Measurements from ENCODE around the gene LNPEP.

Gene LNPEP

GRCh38 chr5:96911139-96911538, 24.7 kb upstream of the LNPEP start:
- TF ChIP-seq CTCF (IDR thresholded peaks at IDR 0.05; ENCODE audit: low read depth, low read length) = no peak
- H3K27me3 ChIP-seq = no peaks in the 10 kb centered on the region
- H3K9me3 ChIP-seq = no peaks in the 10 kb centered on the region
- no peak for DNase-seq
- no peaks in the 10 kb centered on the region for H3K4me1 ChIP-seq
- no peaks in the 10 kb centered on the region for H3K36me3 ChIP-seq
- H3K4me3 ChIP-seq (ENCODE audit: low read depth, low read length) = no peak overlapping the region

- Histone ChIP-seq H3K9me3 (no peaks in the 10 kb centered on the region), H3K4me1 (no peaks in the 10 kb centered on the region), H3K4me3 (ENCODE audit: low read depth, low read length) (no peak overlapping the region), H3K27me3 (no peaks in the 10 kb centered on the region), H3K36me3 (no peaks in the 10 kb centered on the region)
- no peak for TF ChIP-seq CTCF (IDR thresholded peaks at IDR 0.05; ENCODE audit: low read depth, low read length)
- DNase-seq = no peak
Observed at GRCh38 chr5:96913233-96913632, 22.6 kb upstream of the LNPEP start.

GRCh38 chr5:96919754-96920197, 16.1 kb upstream of the LNPEP start:
- Histone ChIP-seq H3K27me3 (no peaks in the 10 kb centered on the region), H3K36me3 (no peaks in the 10 kb centered on the region), H3K9me3 (no peaks in the 10 kb centered on the region), H3K4me1 (no peaks in the 10 kb centered on the region), H3K4me3 (ENCODE audit: low read depth, low read length) (no peak overlapping the region)
- TF ChIP-seq CTCF (IDR thresholded peaks at IDR 0.05; ENCODE audit: low read depth, low read length) = no peak
- no peak for DNase-seq

GRCh38 chr5:96920744-96921355, 15.0 kb upstream of the LNPEP start:
- Histone ChIP-seq H3K9me3 (no peaks in the 10 kb centered on the region), H3K4me1 (no peaks in the 10 kb centered on the region), H3K4me3 (ENCODE audit: low read depth, low read length) (no peak overlapping the region), H3K36me3 (no peaks in the 10 kb centered on the region), H3K27me3 (no peaks in the 10 kb centered on the region)
- DNase-seq = no peak
- no peak for TF ChIP-seq CTCF (IDR thresholded peaks at IDR 0.05; ENCODE audit: low read depth, low read length)

GRCh38 chr5:96922499-96923244, 13.2 kb upstream of the LNPEP start:
- Histone ChIP-seq H3K36me3 (no peaks in the 10 kb centered on the region), H3K4me3 (ENCODE audit: low read depth, low read length) (no peak overlapping the region), H3K9me3 (no peaks in the 10 kb centered on the region), H3K27me3 (no peaks in the 10 kb centered on the region), H3K4me1 (no peaks in the 10 kb centered on the region)
- TF ChIP-seq CTCF (IDR thresholded peaks at IDR 0.05; ENCODE audit: low read depth, low read length) = no peak
- no peak for DNase-seq

- Histone ChIP-seq H3K9me3 (no peaks in the 10 kb centered on the region), H3K4me3 (ENCODE audit: low read depth, low read length) (no peak overlapping the region), H3K36me3 (no peaks in the 10 kb centered on the region), H3K27me3 (no peaks in the 10 kb centered on the region), H3K4me1 (no peaks in the 10 kb centered on the region)
- no peak for DNase-seq
- TF ChIP-seq CTCF (IDR thresholded peaks at IDR 0.05; ENCODE audit: low read depth, low read length) = no peak
Observed at GRCh38 chr5:96924016-96924443, 11.8 kb upstream of the LNPEP start.
